Measurements from ENCODE around the gene ENDOD1.

ENDOD1 gene

DNA sequence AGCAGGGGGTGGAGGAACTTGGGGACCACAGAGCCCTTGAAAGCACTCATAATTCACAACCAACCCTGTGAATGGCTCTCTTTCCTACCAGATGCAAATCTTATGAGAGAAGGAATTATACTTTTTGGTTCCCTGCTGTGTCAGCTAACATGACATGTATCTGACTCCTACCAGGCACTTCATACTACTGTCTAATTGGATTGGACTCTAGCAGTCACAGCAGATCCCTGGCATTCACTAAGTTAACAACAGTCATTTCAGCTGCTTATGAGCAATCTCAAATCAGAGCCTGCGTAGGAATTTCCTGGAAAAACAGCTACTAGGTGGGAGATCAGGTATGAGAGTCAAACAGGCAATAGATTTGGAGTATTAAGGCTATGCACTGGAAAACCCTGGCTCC is 11.1 kb upstream of the ENDOD1 start:
- peak; percentile 88 for DNase-seq

DNA sequence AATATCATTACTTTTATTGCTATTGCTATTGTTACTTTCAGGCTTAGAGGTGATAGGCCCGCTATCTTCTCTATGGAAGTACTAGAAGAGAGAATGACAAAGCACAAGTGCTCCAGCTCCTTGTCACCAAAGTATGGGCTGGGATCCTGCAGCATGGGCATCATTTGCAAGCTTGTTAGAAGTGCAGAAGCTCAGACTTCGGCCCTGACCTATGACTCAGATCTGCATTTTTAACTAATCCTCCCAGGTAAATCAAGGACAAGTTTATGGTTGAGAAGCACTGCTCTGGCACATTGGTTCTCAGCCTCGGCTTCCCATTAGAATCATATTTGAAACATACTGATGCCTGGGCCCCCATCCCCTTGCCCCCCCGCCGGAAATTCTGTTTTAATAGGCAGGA is 8.6 kb upstream of the ENDOD1 start:
- DNase-seq, result no peak

DNA sequence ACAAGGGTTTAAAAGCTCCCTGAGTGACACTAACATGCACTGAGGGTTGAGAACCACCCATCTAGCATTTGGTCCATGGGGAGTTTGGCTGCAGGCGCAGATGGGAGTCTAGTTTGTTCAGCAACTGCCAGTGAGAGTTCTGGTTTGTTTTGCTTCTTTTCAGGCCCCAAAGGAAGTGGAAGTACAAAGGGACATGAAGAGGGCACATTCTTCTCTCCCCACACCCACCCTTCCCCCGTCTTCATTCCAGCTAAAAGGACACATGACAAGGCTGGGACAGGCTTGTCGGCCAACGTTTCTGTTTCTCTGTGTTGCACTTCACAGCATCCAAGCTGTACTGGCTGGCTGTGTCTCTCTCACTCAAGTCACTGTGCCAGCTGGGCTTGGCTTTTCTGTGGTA is 8.2 kb upstream of the ENDOD1 start:
- DNase-seq, result no peak

DNA sequence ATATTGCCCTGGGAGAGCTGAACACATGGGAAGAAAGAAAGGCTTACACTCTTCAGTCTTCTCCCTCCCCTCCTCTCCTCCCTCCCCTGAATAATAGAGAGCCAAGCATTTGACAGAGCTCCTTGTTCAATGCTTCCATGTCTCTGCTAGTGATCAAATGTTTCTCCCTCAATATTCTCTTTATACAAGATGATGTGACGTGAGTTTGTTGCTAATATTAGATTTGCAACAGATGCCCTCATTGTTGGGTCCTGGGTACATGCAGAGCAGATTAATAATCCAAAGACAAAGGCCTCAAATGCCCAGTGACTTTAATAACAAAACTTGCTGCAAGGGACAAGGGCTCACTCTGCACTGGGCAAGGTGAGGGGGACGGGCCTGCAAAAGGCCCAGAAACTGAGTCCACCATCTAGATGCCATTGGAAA is 7.1 kb upstream of the ENDOD1 start:
- DNase-seq, result no peak

- no peak for DNase-seq
Measured at GRCh38 chr11:95084509-95084908, 5.1 kb upstream of the ENDOD1 start.

DNA sequence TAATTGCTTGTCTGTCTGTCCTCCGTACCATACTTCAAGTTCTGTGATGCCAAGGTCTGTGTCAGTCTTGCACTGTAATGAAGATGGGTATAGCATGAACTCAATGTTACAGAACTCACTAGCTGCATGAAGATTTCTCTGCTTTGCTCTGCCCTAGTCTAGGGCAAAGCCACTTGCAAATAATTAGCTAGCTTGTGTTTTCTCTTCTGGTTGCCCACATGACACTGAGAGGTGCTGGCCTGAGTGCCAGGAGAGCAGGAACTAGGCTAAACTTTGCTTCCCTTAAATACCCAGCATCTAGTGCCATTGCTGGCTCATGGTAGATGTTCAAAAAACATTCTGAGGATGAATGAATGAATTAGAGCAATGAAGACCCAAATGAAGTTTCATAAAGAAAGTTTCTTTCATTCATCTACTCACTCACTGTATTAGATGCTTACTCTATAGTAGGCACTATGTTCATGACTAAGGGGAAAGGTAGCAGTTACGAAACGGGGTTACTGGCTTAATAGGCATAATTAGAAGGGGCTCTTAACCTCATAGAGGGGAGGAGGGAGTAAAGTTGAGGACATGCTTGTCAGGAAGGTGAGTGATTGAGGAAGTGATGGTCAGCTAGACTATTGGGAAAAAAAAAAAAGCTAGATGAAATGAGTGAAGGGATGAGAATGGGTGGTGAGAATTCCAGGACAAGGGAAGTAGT is 4.4 kb upstream of the ENDOD1 start:
- no peak for DNase-seq

DNA sequence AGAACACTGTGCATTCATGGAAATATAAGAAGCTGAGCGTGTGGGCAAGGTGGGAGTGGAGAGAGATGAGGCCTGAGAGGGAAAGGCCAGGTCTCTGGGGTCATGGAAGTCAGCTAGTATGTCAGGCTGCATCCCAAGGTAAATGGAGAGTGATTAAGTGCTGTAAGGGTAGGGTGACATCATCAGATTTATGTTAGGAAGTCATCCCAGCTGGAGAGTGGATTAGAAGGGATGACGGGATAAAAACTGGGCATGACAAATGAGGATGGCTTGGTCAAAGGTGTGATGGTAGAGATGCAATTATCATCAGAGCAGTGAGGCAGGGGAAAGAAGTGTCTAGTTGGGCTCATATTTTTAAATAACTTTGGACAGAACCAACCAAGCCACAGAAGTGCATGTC is 3.5 kb upstream of the ENDOD1 start:
- DNase-seq, result no peak

DNA sequence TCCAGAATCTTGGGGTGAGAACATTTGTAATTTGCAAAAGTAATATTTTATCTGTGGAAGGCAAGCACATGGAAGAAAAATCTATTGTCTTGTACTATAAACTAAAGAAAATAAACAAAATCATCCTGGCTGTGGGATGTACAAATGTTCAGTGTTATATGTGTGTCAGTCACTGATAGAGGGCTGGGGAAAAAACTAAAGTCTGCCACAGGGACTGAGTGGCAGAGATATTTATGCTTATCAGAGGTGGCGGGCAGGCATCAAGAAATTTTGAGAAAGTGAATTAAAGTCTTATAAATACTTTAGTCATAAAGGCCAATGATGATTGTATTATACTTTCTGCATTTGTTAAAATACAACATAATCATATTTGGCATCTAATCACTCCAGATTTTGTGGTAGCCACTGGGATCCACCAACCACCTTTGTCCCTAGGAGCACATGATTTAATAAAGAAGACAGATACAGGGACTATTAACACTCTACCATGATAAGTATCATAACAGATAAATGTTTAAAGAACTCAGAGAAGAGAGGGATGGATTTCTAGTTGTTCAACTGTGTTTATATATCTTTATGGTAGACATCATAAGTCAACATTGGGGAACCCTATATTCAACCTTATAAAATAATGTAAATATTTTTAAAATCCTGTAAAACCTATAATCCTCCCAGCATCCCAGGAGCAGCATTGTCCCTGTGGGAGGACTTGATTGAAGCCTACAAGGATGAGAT is 2.6 kb upstream of the ENDOD1 start:
- no peak for DNase-seq

- DNase-seq, result no peak
Measured at GRCh38 chr11:95088946-95089619, 563 bp upstream of the ENDOD1 start.

- no peak for DNase-seq
Measured at GRCh38 chr11:95091663-95092180, 2.1 kb downstream of the ENDOD1 start.

GRCh38 chr11:95092549-95093324 is 3.1 kb downstream of the ENDOD1 start:
- DNase-seq, result no peak

DNA sequence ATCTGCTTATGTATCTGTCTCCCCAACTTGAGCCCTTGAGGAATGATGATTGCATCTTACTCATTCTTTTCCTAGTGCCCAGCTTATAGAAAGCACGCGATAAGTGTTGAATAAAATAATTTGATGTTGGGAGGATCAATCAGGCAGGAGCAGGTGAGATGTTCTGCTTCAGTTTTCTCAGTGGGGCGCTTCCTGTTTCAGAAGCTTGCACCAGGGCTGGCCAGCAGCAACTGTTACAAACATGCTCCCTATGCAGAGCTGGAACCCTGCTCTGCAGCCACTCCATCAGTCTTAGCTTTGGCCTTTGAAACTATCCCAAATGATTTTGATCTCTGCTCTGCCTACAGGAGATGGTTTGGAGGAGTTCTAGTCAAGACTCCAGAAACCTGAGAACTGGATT is 3.9 kb downstream of the ENDOD1 start:
- no peak for DNase-seq

DNA sequence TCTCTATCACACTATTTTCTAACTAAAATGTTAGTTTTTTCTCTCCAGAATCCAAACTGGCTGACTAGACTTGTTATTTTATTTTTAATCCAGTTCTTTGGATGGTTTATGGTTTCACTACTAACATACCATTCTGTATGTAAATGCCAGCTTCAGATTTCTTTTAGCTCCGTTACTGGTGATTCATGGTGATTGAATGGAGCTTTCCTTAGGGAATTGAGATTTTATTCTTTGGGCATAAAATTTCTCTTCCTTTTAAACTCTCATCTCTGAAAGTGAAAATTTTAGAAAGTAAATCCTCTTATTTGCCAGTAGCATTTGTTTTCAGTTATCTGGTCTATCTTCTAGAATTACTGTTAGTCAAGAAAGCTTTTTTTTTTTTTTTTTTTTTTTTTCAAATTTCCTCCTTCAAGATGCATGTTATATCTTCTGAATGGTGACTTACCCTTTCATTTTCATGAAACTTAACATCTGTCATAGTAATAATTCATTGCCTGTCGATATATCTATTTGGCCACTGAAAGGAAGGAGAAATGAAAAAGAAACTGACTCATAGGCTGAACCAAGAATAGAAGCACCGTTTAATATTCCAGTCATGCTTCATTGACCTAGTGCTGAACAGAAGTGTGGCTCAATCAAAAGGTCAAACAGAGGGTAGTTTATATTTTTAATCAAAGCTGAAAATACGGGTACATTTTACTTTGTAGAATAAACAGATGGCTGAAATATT is 6.4 kb downstream of the ENDOD1 start:
- peak; percentile 61 for DNase-seq

DNA sequence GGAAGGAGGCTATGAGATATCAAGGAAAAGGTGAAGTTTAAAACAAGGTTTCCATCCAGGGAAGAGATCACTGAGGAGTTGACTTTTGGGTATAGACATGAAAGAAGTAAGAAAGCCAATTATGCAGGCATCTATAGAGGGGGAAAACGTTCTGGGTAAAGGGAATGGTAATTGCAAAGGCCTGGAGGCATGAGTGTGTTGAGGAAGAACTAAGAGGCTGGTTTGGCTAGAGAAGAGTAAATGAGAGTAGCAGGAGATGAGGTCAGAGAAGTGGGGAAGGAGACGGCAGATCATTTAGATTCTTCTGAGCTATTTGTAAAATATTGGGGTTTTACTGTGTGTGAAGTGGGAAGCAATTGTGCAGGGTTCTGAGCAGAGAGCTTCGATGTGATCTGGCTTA is 7.6 kb downstream of the ENDOD1 start:
- DNase-seq, result no peak

GRCh38 chr11:95098826-95099225 is 9.2 kb downstream of the ENDOD1 start:
- no peak for DNase-seq

GRCh38 chr11:95100191-95100648 is 10.6 kb downstream of the ENDOD1 start:
- DNase-seq, result no peak

- DNase-seq, result peak; percentile 28
Measured at GRCh38 chr11:95100856-95101507, 11.3 kb downstream of the ENDOD1 start.

DNA sequence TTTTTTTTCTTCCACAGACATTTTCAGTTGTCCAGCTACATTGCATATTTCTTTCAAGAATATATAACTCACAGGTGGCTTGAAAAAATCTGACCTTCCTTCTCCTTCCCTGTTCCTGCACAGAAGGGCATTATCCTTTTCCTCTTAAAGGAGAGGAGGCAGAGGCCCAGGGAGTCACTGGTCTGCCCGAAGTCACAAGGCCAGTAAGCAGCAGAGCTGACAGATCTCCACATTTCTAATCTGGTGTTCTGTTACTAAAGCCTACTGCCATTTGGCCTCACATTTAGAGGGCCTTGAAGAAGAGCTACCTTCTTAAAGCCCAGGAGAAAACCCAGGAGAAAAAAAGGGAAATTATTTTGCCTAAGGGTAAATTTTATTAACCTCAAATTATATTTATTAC is 12.3 kb downstream of the ENDOD1 start:
- no peak for DNase-seq

DNA sequence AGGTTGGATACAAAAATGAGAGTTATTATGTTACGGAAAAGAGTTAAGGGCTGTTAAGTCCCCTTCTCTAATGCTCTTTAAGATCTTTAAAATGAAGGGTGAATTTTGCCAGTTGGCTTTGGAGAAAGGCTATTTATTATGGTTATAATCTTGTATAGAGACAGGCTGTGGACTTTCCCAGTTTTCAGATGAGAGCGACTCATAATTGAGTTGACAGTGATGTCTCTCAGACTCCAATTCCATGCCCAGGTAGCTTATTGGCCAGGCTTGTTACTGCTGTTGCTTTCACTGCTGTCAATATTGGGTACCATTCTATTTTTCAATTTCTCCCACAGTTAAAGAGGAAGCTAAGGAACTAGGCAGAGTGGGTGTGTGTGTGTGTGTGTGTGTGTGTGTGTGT is 13.1 kb downstream of the ENDOD1 start:
- no peak for DNase-seq

DNA sequence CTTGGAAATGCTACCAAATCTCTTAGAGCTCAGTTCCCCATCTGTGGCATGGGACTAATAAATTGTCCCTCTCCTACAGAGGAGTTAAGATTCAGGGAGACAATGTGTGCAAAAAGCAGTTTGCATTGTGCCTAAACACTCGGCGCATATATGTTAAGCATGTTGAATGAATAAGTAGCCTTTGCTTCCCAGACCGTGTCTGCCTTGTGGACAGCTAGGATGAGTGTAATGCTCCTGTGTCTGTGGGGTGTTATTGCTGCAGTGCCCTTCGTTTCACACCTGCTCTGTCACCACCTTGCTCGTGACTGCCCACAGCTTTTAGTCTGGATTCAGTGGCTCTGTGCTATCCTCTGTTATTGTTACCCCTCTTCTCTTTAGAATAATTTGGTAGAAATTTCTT is 14.1 kb downstream of the ENDOD1 start:
- DNase-seq, result no peak

GRCh38 chr11:95104121-95104830 is 14.6 kb downstream of the ENDOD1 start:
- DNase-seq, result no peak

All from DMS79 treated with DMSO at 0.1 percent for 48 hours (cell line).